GM12891 (cell line): ENCODE results near the gene TSPAN9.

ENCODE experiments used
- POLR2A ChIP-seq: IDR thresholded peaks from 2 replicates; pipeline ENCODE4 v1.6.1; 2011; ENCODE audit warnings: low read depth, low read length, control low read depth
- POLR2AphosphoS5 ChIP-seq: IDR thresholded peaks from 2 replicates; pipeline ENCODE4 v1.6.1; 2011; ENCODE audit warnings: low read depth, low read length, control low read depth
- SPI1 ChIP-seq: IDR thresholded peaks from 2 replicates; pipeline ENCODE4 v1.6.1; 2011; ENCODE audit warnings: low read depth, low read length, control low read depth
- TAF1 ChIP-seq: IDR thresholded peaks from 2 replicates; pipeline ENCODE4 v1.6.1; 2011; ENCODE audit warnings: low read depth, low read length, control low read depth

- no peak for TF ChIP-seq POLR2AphosphoS5
- TF ChIP-seq POLR2A = no peak
- TF ChIP-seq SPI1 = no peak
- TF ChIP-seq TAF1 = no peak
Measured at GRCh38 chr12:3220382-3221321, 143.5 kb downstream of the TSPAN9 start.
